PC-9 (cell line): ENCODE measurements around the gene FHL3. TPM values are rescaled to one million over a fixed set of nuclear protein-coding genes. Genes with fewer than 3 reads are reported as not detected.
A peak's percentile ranks its signal among the peaks of the same experiment; 100 is the strongest.

Source experiments
- BruUV-seq: library from RNA; stranded (reverse); fragments of 400-500 nt; replicated peaks from 2 replicates; lab custom pipeline; 2021; lab: Mats Ljungman, UMichigan
- CTCF ChIA-PET: fragments of 300-600 bp; sonication (Branson Sonifier 250); formaldehyde crosslinking; loops from one replicate; lab custom pipeline; 2022; ENCODE audit warnings: antibody characterized with exemption; lab: Charles Lee
- POLR2A ChIA-PET: fragments of 300-600 bp; sonication (Branson Sonifier 250); formaldehyde crosslinking; loops from one replicate; lab custom pipeline; 2022; ENCODE audit warnings: antibody characterized with exemption; ENCODE audit not compliant: unreplicated experiment; lab: Charles Lee
- DNase-seq, 2 experiments: peaks; one replicate each; pipeline versions ENCODE4 v3.0.0 to v3.0.0-alpha.2; 2015 to 2022; ENCODE audit warnings: mixed read lengths in 1 of 2
- H2AFZ ChIP-seq: fragments of 200-600 bp; sonication (generic); 2 replicates; pipeline ENCODE4 v1.8.1; 2017; ENCODE audit warnings: antibody characterized with exemption
- H3F3A ChIP-seq: fragments of 200-600 bp; sonication (generic); 2 replicates; pipeline ENCODE4 v1.8.1; 2017; ENCODE audit warnings: antibody characterized with exemption, mild to moderate bottlenecking, low read depth; ENCODE audit not compliant: insufficient read depth
- H3K27ac ChIP-seq: fragments of 200-600 bp; sonication (generic); 2 replicates; pipeline ENCODE4 v1.6.1; 2016; ENCODE audit warnings: mixed run types
- H3K27me3 ChIP-seq: fragments of 200-600 bp; sonication (generic); 2 replicates; pipeline ENCODE4 v1.6.1; 2016; ENCODE audit warnings: low read depth, mixed run types; ENCODE audit not compliant: insufficient read depth
- H3K36me3 ChIP-seq: fragments of 200-600 bp; sonication (generic); 2 replicates; pipeline ENCODE4 v1.6.1; 2016; ENCODE audit warnings: low read depth, mixed run types
- H3K4me1 ChIP-seq: fragments of 200-600 bp; sonication (generic); replicated peaks from 2 replicates; pipeline ENCODE4 v1.6.1; 2016; ENCODE audit warnings: mixed run types; ENCODE audit not compliant: insufficient read depth
- H3K4me2 ChIP-seq: fragments of 200-600 bp; sonication (generic); 2 replicates; pipeline ENCODE4 v1.6.1; 2017; ENCODE audit warnings: mixed run types
- H3K4me3 ChIP-seq: fragments of 200-600 bp; sonication (generic); 2 replicates; pipeline ENCODE4 v1.6.1; 2016; ENCODE audit warnings: mixed run types
- H3K79me2 ChIP-seq: fragments of 200-600 bp; sonication (generic); 2 replicates; pipeline ENCODE4 v1.6.1; 2017; ENCODE audit warnings: low read depth, mixed run types
- H3K9me2 ChIP-seq: fragments of 200-600 bp; sonication (generic); 2 replicates; pipeline ENCODE4 v1.8.1; 2017; ENCODE audit warnings: mild to moderate bottlenecking; ENCODE audit not compliant: insufficient read depth
- H3K9me3 ChIP-seq: fragments of 200-600 bp; sonication (generic); 2 replicates; pipeline ENCODE4 v1.8.1; 2016; ENCODE audit warnings: low read depth; ENCODE audit not compliant: insufficient read depth
- H4K20me1 ChIP-seq: fragments of 200-600 bp; sonication (generic); 2 replicates; pipeline ENCODE4 v1.8.1; 2017; ENCODE audit not compliant: insufficient read depth
- CTCF ChIP-seq: fragments of 200-600 bp; sonication (generic); conservative IDR thresholded peaks from 2 replicates; pipeline ENCODE4 v1.6.1; 2017; ENCODE audit warnings: mixed run types, antibody characterized with exemption, mild to moderate bottlenecking, moderate library complexity
- EZH2 ChIP-seq: fragments of 200-600 bp; sonication (generic); IDR thresholded peaks from 2 replicates; pipeline ENCODE4 v1.8.0; 2017; ENCODE audit warnings: antibody characterized with exemption, low read depth
- intact Hi-C: fragments of 100-400 bp; cut with micrococcal nuclease; formaldehyde crosslinking; loops from one replicate; pipeline ENCODE4 v1.10.0; 2022; ENCODE audit not compliant: unreplicated experiment
- total RNA-seq: library from RNA; stranded (reverse); gene quantifications from 2 replicates; pipeline ENCODE4 v1.2.3, GENCODE V29; 2021

Gene FHL3
- total RNA-seq, 1 experiment from 2014 or later: 26.2 TPM

- Histone ChIP-seq H3K9me2 (no peaks in the 10 kb centered on the region), H3K4me1 (peaks cover 15% of the 10 kb centered on the region), H4K20me1 (peaks cover 5% of the 10 kb centered on the region; the same call in 1 of the 2 replicates), H3K27ac (no peak overlapping the region), H3K4me2 (peak overlapping the region; percentile 93; the same call in 1 of the 2 replicates), H3K4me3 (no peak overlapping the region), H3K79me2 (peaks cover 42% of the 10 kb centered on the region), H3K36me3 (peaks cover 25% of the 10 kb centered on the region), H3K9me3 (no peaks in the 10 kb centered on the region), H3F3A (peaks cover 18% of the 10 kb centered on the region; the same call in 1 of the 2 replicates), H2AFZ (no peak overlapping the region), H3K27me3 (no peaks in the 10 kb centered on the region)
- intact Hi-C loops: no loop called here
- POLR2A ChIA-PET: no interaction called here
- TF ChIP-seq EZH2: no peak
- no peak for TF ChIP-seq CTCF
- CTCF ChIA-PET: no interaction called here
- BruUV-seq: no TSS peak
- DNase-seq: no peak
Measured at GRCh38 chr1:38014724-38015424, 9.6 kb upstream of the FHL3 start.

GRCh38 chr1:38014171-38014570, 8.9 kb upstream of the FHL3 start:
- H3K9me2 ChIP-seq: no peaks in the 10 kb centered on the region
- H3K4me3 ChIP-seq: peak overlapping the region; percentile 69; the same call in 1 of the 2 replicates
- POLR2A ChIA-PET: no interaction called here
- no peaks in the 10 kb centered on the region for H3K9me3 ChIP-seq
- intact Hi-C loops: no loop called here
- peaks cover 15% of the 10 kb centered on the region for H3K4me1 ChIP-seq
- H4K20me1 ChIP-seq: peaks cover 5% of the 10 kb centered on the region; the same call in 1 of the 2 replicates
- H3K4me2 ChIP-seq: peak overlapping the region; percentile 93
- TF ChIP-seq EZH2: no peak
- no peak for TF ChIP-seq CTCF
- H3K36me3 ChIP-seq: peaks cover 20% of the 10 kb centered on the region
- H3F3A ChIP-seq: peaks cover 18% of the 10 kb centered on the region; the same call in 1 of the 2 replicates
- no peak for DNase-seq
- no peaks in the 10 kb centered on the region for H3K27me3 ChIP-seq
- peaks cover 42% of the 10 kb centered on the region for H3K79me2 ChIP-seq
- no peak overlapping the region for H3K27ac ChIP-seq
- no TSS peak for BruUV-seq
- no peak overlapping the region for H2AFZ ChIP-seq
- CTCF ChIA-PET: interaction anchor here (0.5 to 0.8 kb wide), 2 partner anchors 25 to 206 kb away, joined by 3 to 5 read pairs; partner anchors contain the start of genes SF3A3 and YRDC

GRCh38 chr1:38013227-38013622, 7.9 kb upstream of the FHL3 start:
- Histone ChIP-seq H3F3A (peaks cover 13% of the 10 kb centered on the region; the same call in 1 of the 2 replicates), H2AFZ (peak overlapping the region; percentile 88), H3K27me3 (no peaks in the 10 kb centered on the region), H3K4me2 (peak overlapping the region; percentile 93), H4K20me1 (peaks cover 5% of the 10 kb centered on the region; the same call in 1 of the 2 replicates), H3K27ac (peak overlapping the region; percentile 73), H3K9me3 (no peaks in the 10 kb centered on the region), H3K4me1 (peaks cover 15% of the 10 kb centered on the region), H3K36me3 (peaks cover 16% of the 10 kb centered on the region; the same call in 1 of the 2 replicates), H3K9me2 (no peaks in the 10 kb centered on the region), H3K79me2 (peaks cover 42% of the 10 kb centered on the region), H3K4me3 (peak overlapping the region; percentile 69)
- ChIA-PET CTCF (interaction anchor here (0.6 to 0.7 kb wide), 3 partner anchors 251 to 1180 kb away, joined by 3 to 9 read pairs (median 3); no protein-coding TSS in a partner anchor), POLR2A (interaction anchor here (0.7 kb wide), 1 partner anchor 1337 kb away, joined by 9 read pairs; no protein-coding TSS in a partner anchor)
- no peak for DNase-seq
- no peak for TF ChIP-seq EZH2
- TF ChIP-seq CTCF: no peak
- TSS peak; percentile 65 for BruUV-seq
- intact Hi-C loops: loop anchor here (2.0 kb wide), 1 partner anchor 320 kb away; the partner anchor contains the start of gene CDCA8
